Chondrocyte (in vitro differentiated cells): ENCODE results near the gene NUAK1. TPM values are rescaled to one million over a fixed set of nuclear protein-coding genes. Genes with fewer than 3 reads are reported as not detected.

Experiments
- DNase-seq: peaks from one replicate; pipeline ENCODE4 v3.0.0; 2021; ENCODE audit warnings: mixed read lengths, low spot score
- H3K27ac Mint-ChIP-seq: one replicate; pipeline ENCODE4 v1.8.0; 2021; ENCODE audit warnings: mild to moderate bottlenecking, moderate library complexity, mixed read lengths; ENCODE audit not compliant: unreplicated experiment
- H3K27me3 Mint-ChIP-seq: 2 replicates; pipeline ENCODE4 v1.8.0; 2021; ENCODE audit warnings: low read depth, mixed read lengths
- H3K36me3 Mint-ChIP-seq: 2 replicates; pipeline ENCODE4 v1.8.0; 2021; ENCODE audit warnings: low read depth, mixed read lengths
- H3K4me1 Mint-ChIP-seq: 2 replicates; pipeline ENCODE4 v1.8.0; 2021; ENCODE audit warnings: low read depth, mild to moderate bottlenecking, mixed read lengths
- H3K4me3 Mint-ChIP-seq: one replicate; pipeline ENCODE4 v1.8.0; 2021; ENCODE audit warnings: mild to moderate bottlenecking, moderate library complexity, mixed read lengths; ENCODE audit not compliant: unreplicated experiment
- H3K9me3 Mint-ChIP-seq: 2 replicates; pipeline ENCODE4 v1.8.0; 2021; ENCODE audit warnings: low read depth, mixed read lengths
- CTCF ChIP-seq: fragments of 200-600 bp; sonication (generic); IDR thresholded peaks from 2 replicates; pipeline ENCODE4 v1.5.0; 2021; ENCODE audit warnings: antibody characterized with exemption, mild to moderate bottlenecking, moderate library complexity
- total RNA-seq: library from RNA; stranded (reverse); gene quantifications from 3 replicates; pipeline ENCODE4 v1.2.1, GENCODE V29; 2021

NUAK1 gene
- total RNA-seq, 1 donor from 2014 or later: 78.1 TPM

- TF ChIP-seq CTCF: no peak
- H3K4me1 Mint-ChIP-seq: peaks cover 44% of the 10 kb centered on the region
Observed at GRCh38 chr12:106032623-106032925, 106.2 kb downstream of the NUAK1 start.

GRCh38 chr12:106031761-106032622 is 106.8 kb downstream of the NUAK1 start:
- H3K27ac Mint-ChIP-seq: peak overlapping the region; percentile 47

More at GRCh38 chr12:106032623-106032925, 106.2 kb downstream of the NUAK1 start:
- DNase-seq: no peak
- Mint-ChIP-seq H3K9me3 (no peaks in the 10 kb centered on the region), H3K4me3 (no peak overlapping the region), H3K27me3 (no peaks in the 10 kb centered on the region), H3K36me3 (peaks cover 4% of the 10 kb centered on the region), H3K27ac (peak overlapping the region; percentile 9)

GRCh38 chr12:106030210-106031071 is 108.3 kb downstream of the NUAK1 start:
- no peak for TF ChIP-seq CTCF
- Mint-ChIP-seq H3K9me3 (peaks cover 2% of the 10 kb centered on the region), H3K36me3 (peaks cover 5% of the 10 kb centered on the region), H3K27ac (peak overlapping the region; percentile 99), H3K4me3 (peak overlapping the region; percentile 63), H3K27me3 (no peaks in the 10 kb centered on the region), H3K4me1 (peaks cover 47% of the 10 kb centered on the region)
- DNase-seq: no peak

More at GRCh38 chr12:106031761-106032622, 106.8 kb downstream of the NUAK1 start:
- Mint-ChIP-seq H3K27me3 (no peaks in the 10 kb centered on the region), H3K36me3 (peaks cover 4% of the 10 kb centered on the region), H3K4me3 (no peak overlapping the region), H3K4me1 (peaks cover 44% of the 10 kb centered on the region), H3K9me3 (no peaks in the 10 kb centered on the region)
- TF ChIP-seq CTCF: peak; percentile 19
- DNase-seq: no peak

GRCh38 chr12:106029532-106029931 is 109.2 kb downstream of the NUAK1 start:
- H3K4me1 Mint-ChIP-seq: peaks cover 47% of the 10 kb centered on the region

More at GRCh38 chr12:106029532-106029931, 109.2 kb downstream of the NUAK1 start:
- Mint-ChIP-seq H3K27ac (peak overlapping the region; percentile 99), H3K36me3 (peaks cover 2% of the 10 kb centered on the region), H3K9me3 (peaks cover 2% of the 10 kb centered on the region), H3K4me3 (no peak overlapping the region), H3K27me3 (no peaks in the 10 kb centered on the region)
- no peak for TF ChIP-seq CTCF
- DNase-seq: no peak
